HepG2 (cell line): Measurements from ENCODE around the gene SLC29A3. TPM values are rescaled to one million over a fixed set of nuclear protein-coding genes. Genes with fewer than 3 reads are reported as not detected.

Source experiments
- HMG20B ChIP-seq: conservative IDR thresholded peaks from 2 replicates; pipeline ENCODE4 v1.6.1; 2016; ENCODE audit warnings: missing genetic modification reagents, missing compliant biosample characterization
- PBX2 ChIP-seq: IDR thresholded peaks from 2 replicates; pipeline ENCODE4 v1.6.1; 2016; ENCODE audit warnings: control low read depth
- TP53 ChIP-seq: sonication (generic); formaldehyde crosslinking; conservative IDR thresholded peaks from 2 replicates; pipeline ENCODE4 v1.4.0; 2020; ENCODE audit warnings: missing genetic modification reagents
- ZNF251 ChIP-seq: sonication (generic); formaldehyde crosslinking; IDR thresholded peaks from 2 replicates; pipeline ENCODE4 v1.9.0; 2021; ENCODE audit warnings: mild to moderate bottlenecking, missing genetic modification reagents
- ZNF317 ChIP-seq: sonication (generic); formaldehyde crosslinking; IDR thresholded peaks from 2 replicates; pipeline ENCODE4 v1.5.0; 2020; ENCODE audit warnings: mild to moderate bottlenecking, missing genetic modification reagents
- polyA plus RNA-seq, 8 experiments: library from polyadenylated mRNA; depleted of rRNA in 3 of 8; stranded (reverse) in 7 of 8; unstranded in 1 of 8; fragments of >200 nt; fragmentation: Illumina TruSeq in 4 of 8; extraction: Trizol in 4 of 8; gene quantifications; 2 replicates each; pipeline versions ENCODE4 v1.2.1 to v1.2.3, GENCODE V29; 2011 to 2016; ENCODE audit warnings: low read depth in 4 of 8, missing spikeins in 1 of 8, mixed read lengths in 1 of 8; ENCODE audit not compliant: insufficient read depth in 1 of 8
- total RNA-seq, 5 experiments: library from RNA; depleted of rRNA; stranded (reverse); fragments of >200 nt; fragmentation: Illumina TruSeq; extraction: Trizol; gene quantifications; 2 replicates each; pipeline ENCODE4 v1.2.3, GENCODE V29; 2016; ENCODE audit warnings: low read depth in 1 of 5
- TF ChIP-seq, protein P1 (sequence below): sonication (generic); formaldehyde crosslinking; IDR thresholded peaks from 2 replicates; pipeline ENCODE4 v1.5.0; 2020; ENCODE audit warnings: mild to moderate bottlenecking, missing genetic modification reagents, moderate library complexity
- TF ChIP-seq, protein P2 (sequence below): sonication (generic); formaldehyde crosslinking; conservative IDR thresholded peaks from 2 replicates; pipeline ENCODE4 v1.4.0; 2020; ENCODE audit warnings: missing genetic modification reagents
- TF ChIP-seq, protein P3 (sequence below): sonication (generic); formaldehyde crosslinking; IDR thresholded peaks from 2 replicates; pipeline ENCODE4 v1.4.0; 2020; ENCODE audit warnings: mild to moderate bottlenecking, missing genetic modification reagents
- TF ChIP-seq, protein P4 (sequence below): sonication (generic); formaldehyde crosslinking; IDR thresholded peaks from 2 replicates; pipeline ENCODE4 v1.5.1; 2020; ENCODE audit warnings: mild to moderate bottlenecking, moderate library complexity, missing genetic modification reagents
- TF ChIP-seq, protein P5 (sequence below): sonication (generic); formaldehyde crosslinking; IDR thresholded peaks from 2 replicates; pipeline ENCODE4 v1.4.0; 2020; ENCODE audit warnings: missing genetic modification reagents

Gene SLC29A3
- total and polyA plus RNA-seq, 2 of the 13 experiments (the other 11 are each of a cell fraction or from before 2014, with no cell fraction given): 8.6 to 11.8 TPM

GRCh38 chr10:71368643-71369042 is 49.6 kb downstream of the SLC29A3 start (continued):
- TF ChIP-seq, protein P1, sequence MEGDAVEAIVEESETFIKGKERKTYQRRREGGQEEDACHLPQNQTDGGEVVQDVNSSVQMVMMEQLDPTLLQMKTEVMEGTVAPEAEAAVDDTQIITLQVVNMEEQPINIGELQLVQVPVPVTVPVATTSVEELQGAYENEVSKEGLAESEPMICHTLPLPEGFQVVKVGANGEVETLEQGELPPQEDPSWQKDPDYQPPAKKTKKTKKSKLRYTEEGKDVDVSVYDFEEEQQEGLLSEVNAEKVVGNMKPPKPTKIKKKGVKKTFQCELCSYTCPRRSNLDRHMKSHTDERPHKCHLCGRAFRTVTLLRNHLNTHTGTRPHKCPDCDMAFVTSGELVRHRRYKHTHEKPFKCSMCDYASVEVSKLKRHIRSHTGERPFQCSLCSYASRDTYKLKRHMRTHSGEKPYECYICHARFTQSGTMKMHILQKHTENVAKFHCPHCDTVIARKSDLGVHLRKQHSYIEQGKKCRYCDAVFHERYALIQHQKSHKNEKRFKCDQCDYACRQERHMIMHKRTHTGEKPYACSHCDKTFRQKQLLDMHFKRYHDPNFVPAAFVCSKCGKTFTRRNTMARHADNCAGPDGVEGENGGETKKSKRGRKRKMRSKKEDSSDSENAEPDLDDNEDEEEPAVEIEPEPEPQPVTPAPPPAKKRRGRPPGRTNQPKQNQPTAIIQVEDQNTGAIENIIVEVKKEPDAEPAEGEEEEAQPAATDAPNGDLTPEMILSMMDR (CRISPR knock-in tag): no peak
- TF ChIP-seq ZNF317 (CRISPR knock-in tag): no peak
- no peak for TF ChIP-seq ZNF251
- TF ChIP-seq, protein P2, sequence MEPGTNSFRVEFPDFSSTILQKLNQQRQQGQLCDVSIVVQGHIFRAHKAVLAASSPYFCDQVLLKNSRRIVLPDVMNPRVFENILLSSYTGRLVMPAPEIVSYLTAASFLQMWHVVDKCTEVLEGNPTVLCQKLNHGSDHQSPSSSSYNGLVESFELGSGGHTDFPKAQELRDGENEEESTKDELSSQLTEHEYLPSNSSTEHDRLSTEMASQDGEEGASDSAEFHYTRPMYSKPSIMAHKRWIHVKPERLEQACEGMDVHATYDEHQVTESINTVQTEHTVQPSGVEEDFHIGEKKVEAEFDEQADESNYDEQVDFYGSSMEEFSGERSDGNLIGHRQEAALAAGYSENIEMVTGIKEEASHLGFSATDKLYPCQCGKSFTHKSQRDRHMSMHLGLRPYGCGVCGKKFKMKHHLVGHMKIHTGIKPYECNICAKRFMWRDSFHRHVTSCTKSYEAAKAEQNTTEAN: no peak
- no peak for TF ChIP-seq HMG20B (CRISPR knock-in tag)
- TF ChIP-seq, protein P3, sequence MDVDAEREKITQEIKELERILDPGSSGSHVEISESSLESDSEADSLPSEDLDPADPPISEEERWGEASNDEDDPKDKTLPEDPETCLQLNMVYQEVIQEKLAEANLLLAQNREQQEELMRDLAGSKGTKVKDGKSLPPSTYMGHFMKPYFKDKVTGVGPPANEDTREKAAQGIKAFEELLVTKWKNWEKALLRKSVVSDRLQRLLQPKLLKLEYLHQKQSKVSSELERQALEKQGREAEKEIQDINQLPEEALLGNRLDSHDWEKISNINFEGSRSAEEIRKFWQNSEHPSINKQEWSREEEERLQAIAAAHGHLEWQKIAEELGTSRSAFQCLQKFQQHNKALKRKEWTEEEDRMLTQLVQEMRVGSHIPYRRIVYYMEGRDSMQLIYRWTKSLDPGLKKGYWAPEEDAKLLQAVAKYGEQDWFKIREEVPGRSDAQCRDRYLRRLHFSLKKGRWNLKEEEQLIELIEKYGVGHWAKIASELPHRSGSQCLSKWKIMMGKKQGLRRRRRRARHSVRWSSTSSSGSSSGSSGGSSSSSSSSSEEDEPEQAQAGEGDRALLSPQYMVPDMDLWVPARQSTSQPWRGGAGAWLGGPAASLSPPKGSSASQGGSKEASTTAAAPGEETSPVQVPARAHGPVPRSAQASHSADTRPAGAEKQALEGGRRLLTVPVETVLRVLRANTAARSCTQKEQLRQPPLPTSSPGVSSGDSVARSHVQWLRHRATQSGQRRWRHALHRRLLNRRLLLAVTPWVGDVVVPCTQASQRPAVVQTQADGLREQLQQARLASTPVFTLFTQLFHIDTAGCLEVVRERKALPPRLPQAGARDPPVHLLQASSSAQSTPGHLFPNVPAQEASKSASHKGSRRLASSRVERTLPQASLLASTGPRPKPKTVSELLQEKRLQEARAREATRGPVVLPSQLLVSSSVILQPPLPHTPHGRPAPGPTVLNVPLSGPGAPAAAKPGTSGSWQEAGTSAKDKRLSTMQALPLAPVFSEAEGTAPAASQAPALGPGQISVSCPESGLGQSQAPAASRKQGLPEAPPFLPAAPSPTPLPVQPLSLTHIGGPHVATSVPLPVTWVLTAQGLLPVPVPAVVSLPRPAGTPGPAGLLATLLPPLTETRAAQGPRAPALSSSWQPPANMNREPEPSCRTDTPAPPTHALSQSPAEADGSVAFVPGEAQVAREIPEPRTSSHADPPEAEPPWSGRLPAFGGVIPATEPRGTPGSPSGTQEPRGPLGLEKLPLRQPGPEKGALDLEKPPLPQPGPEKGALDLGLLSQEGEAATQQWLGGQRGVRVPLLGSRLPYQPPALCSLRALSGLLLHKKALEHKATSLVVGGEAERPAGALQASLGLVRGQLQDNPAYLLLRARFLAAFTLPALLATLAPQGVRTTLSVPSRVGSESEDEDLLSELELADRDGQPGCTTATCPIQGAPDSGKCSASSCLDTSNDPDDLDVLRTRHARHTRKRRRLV (CRISPR knock-in tag): no peak
- TF ChIP-seq TP53 (CRISPR knock-in tag): no peak
- no peak for TF ChIP-seq PBX2
- TF ChIP-seq, protein P4, sequence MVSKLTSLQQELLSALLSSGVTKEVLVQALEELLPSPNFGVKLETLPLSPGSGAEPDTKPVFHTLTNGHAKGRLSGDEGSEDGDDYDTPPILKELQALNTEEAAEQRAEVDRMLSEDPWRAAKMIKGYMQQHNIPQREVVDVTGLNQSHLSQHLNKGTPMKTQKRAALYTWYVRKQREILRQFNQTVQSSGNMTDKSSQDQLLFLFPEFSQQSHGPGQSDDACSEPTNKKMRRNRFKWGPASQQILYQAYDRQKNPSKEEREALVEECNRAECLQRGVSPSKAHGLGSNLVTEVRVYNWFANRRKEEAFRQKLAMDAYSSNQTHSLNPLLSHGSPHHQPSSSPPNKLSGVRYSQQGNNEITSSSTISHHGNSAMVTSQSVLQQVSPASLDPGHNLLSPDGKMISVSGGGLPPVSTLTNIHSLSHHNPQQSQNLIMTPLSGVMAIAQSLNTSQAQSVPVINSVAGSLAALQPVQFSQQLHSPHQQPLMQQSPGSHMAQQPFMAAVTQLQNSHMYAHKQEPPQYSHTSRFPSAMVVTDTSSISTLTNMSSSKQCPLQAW (CRISPR knock-in tag): no peak
- TF ChIP-seq, protein P5, sequence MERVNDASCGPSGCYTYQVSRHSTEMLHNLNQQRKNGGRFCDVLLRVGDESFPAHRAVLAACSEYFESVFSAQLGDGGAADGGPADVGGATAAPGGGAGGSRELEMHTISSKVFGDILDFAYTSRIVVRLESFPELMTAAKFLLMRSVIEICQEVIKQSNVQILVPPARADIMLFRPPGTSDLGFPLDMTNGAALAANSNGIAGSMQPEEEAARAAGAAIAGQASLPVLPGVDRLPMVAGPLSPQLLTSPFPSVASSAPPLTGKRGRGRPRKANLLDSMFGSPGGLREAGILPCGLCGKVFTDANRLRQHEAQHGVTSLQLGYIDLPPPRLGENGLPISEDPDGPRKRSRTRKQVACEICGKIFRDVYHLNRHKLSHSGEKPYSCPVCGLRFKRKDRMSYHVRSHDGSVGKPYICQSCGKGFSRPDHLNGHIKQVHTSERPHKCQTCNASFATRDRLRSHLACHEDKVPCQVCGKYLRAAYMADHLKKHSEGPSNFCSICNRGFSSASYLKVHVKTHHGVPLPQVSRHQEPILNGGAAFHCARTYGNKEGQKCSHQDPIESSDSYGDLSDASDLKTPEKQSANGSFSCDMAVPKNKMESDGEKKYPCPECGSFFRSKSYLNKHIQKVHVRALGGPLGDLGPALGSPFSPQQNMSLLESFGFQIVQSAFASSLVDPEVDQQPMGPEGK (CRISPR knock-in tag): no peak
